Panc1 (cell line): ENCODE measurements around the gene P2RY14. TPM values are rescaled to one million over a fixed set of nuclear protein-coding genes. Genes with fewer than 3 reads are reported as not detected.
"Not testable (repeated sequence)": the region's sequence is repeated elsewhere in the genome, so short reads cannot be mapped to it uniquely, and the experiment has no call there.

Experiments used
- ATAC-seq: fragments of 200-7000 bp; cut with Tn5 transposase; 2 replicates; pipeline ENCODE4 v1.9.1; 2020; ENCODE audit warnings: mild to moderate bottlenecking, moderate library complexity
- BruUV-seq: library from RNA; stranded (reverse); fragments of 400-500 nt; replicated peaks from 2 replicates; lab custom pipeline; 2021; lab: Mats Ljungman, UMichigan
- CTCF ChIA-PET: fragments of 300-600 bp; sonication (Branson Sonifier 250); formaldehyde crosslinking; loops from one replicate; lab custom pipeline; 2022; ENCODE audit warnings: antibody characterized with exemption; lab: Charles Lee
- POLR2A ChIA-PET: fragments of 300-600 bp; sonication (Branson Sonifier 250); formaldehyde crosslinking; loops from one replicate; lab custom pipeline; 2022; ENCODE audit warnings: antibody characterized with exemption; lab: Charles Lee
- DNase-seq: peaks from one replicate; pipeline ENCODE4 v3.0.0-alpha.2; 2010; ENCODE audit warnings: low read depth, low spot score
- H3K27ac ChIP-seq: 2 replicates; pipeline ENCODE4 v1.5.1; 2011; ENCODE audit warnings: mild to moderate bottlenecking, low read length, inconsistent platforms
- H3K27me3 ChIP-seq: fragments of 200-500 bp; sonication (Bioruptor generic); 2 replicates; pipeline ENCODE4 v1.6.0; 2014; ENCODE audit warnings: low read length, inconsistent platforms; ENCODE audit not compliant: control insufficient read depth, insufficient read depth
- H3K36me3 ChIP-seq: fragments of 200-500 bp; sonication (Bioruptor generic); 2 replicates; pipeline ENCODE4 v1.5.1; 2014; ENCODE audit warnings: inconsistent platforms, mild to moderate bottlenecking, low read length, moderate library complexity; ENCODE audit not compliant: control insufficient read depth, insufficient read depth
- H3K4me1 ChIP-seq: 2 replicates; pipeline ENCODE4 v1.5.1; 2011; ENCODE audit warnings: inconsistent platforms, mild to moderate bottlenecking, low read length, moderate library complexity; ENCODE audit not compliant: control insufficient read depth, insufficient read depth
- H3K4me3 ChIP-seq, 2 experiments: 2 replicates each; pipeline ENCODE4 v1.5.1; 2011 to 2012; ENCODE audit warnings: low read depth in 2 of 2, low read length in 2 of 2, mild to moderate bottlenecking in 2 of 2, inconsistent platforms in 1 of 2, moderate library complexity in 1 of 2
- H3K9me3 ChIP-seq: fragments of 200-500 bp; sonication (Bioruptor generic); 2 replicates; pipeline ENCODE4 v1.5.1; 2014; ENCODE audit warnings: low read depth, mild to moderate bottlenecking, inconsistent platforms, low read length, moderate library complexity; ENCODE audit not compliant: control insufficient read depth, insufficient read depth
- POLR2AphosphoS5 ChIP-seq: IDR thresholded peaks from 2 replicates; pipeline ENCODE4 v1.6.1; 2012; ENCODE audit warnings: mild to moderate bottlenecking, low read depth, low read length, moderate library complexity
- SIN3A ChIP-seq: IDR thresholded peaks from 2 replicates; pipeline ENCODE4 v1.6.1; 2012; ENCODE audit warnings: low read depth, mild to moderate bottlenecking, low read length, moderate library complexity, borderline replicate concordance; ENCODE audit not compliant: insufficient read depth
- TCF7L2 ChIP-seq: IDR thresholded peaks from 2 replicates; pipeline ENCODE4 v1.6.1; 2011; ENCODE audit warnings: mild to moderate bottlenecking, low read depth, low read length, inconsistent platforms
- in situ Hi-C: cut with HindIII; loops from 2 replicates; pipeline ENCODE4 v1.10.0; 2016; ENCODE audit warnings: low sequenced_read_pairs, low pct_unique_long_range_greater_than_20kb
- intact Hi-C: fragments of 100-400 bp; cut with micrococcal nuclease; formaldehyde crosslinking; loops from one replicate; pipeline ENCODE4 v1.10.0; 2022; ENCODE audit not compliant: unreplicated experiment
- total RNA-seq: library from RNA; stranded (reverse); gene quantifications from one replicate; pipeline ENCODE4 v1.2.1, GENCODE V29; 2021; ENCODE audit not compliant: unreplicated experiment
- TF ChIP-seq, protein P1 (sequence below): fragments of 450-650 bp; IDR thresholded peaks from 2 replicates; pipeline ENCODE4 v1.5.1; 2017; ENCODE audit warnings: mild to moderate bottlenecking
- TF ChIP-seq, protein P2 (sequence below), 2 experiments: IDR thresholded peaks; 2 replicates each; pipeline ENCODE4 v1.6.1; 2011 to 2012; ENCODE audit warnings: low read depth in 2 of 2, control low read depth in 1 of 2, low read length in 1 of 2, mild to moderate bottlenecking in 1 of 2, moderate library complexity in 1 of 2; ENCODE audit not compliant: insufficient read depth in 1 of 2

Gene P2RY14
- total RNA-seq, 1 experiment from 2014 or later: not detected

DNA sequence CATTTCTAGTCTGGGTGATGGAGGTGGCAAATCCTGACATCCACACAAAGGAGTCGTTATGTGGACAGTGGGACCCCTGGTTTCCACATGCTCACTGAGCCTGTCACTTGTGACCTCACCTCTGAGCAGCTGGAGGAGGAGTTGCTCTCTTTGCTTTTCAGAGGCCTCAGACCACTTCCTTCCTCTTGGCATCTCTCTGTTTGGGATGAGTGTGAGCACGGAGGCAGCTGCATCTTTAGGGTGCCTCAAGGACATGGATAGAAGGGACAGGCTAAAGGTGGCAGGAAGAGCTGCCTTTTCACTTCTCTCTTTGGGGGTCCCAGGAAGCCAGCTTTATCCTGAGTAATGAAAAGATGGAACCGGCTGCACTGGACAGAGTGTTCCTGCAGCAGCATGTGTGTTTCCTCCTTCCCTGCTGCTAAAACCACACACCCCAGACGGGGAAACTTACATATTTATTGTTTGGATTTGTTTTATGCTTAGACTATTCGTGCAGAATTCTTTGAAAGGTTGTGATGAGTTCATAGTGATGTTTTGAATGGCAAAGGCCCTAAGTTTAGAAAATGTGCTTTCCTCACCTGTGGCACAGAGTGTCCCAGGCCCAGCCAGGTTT, 107.1 kb downstream of the P2RY14 start:
- BruUV-seq: no TSS peak
- no peaks in the 10 kb centered on the region for H3K36me3 ChIP-seq
- H3K27ac ChIP-seq: no peak overlapping the region
- no peaks in the 10 kb centered on the region for H3K27me3 ChIP-seq
- CTCF ChIA-PET: interaction anchor here (0.6 kb wide), 1 partner anchor 157 kb away, joined by 4 read pairs; no protein-coding TSS in a partner anchor
- no peaks in the 10 kb centered on the region for H3K4me1 ChIP-seq
- intact Hi-C loops (no loop called here), in situ Hi-C loops (no loop called here)
- no peaks in the 10 kb centered on the region for H3K9me3 ChIP-seq
- POLR2A ChIA-PET: interaction anchor here (1.2 kb wide), 1 partner anchor 49 kb away, joined by 4 read pairs; no protein-coding TSS in a partner anchor
- DNase-seq: no peak
- ATAC-seq: no peak
- no peak overlapping the region for H3K4me3 ChIP-seq
- no peak for TF ChIP-seq TCF7L2
- no peak for TF ChIP-seq POLR2AphosphoS5
- TF ChIP-seq, protein P1, sequence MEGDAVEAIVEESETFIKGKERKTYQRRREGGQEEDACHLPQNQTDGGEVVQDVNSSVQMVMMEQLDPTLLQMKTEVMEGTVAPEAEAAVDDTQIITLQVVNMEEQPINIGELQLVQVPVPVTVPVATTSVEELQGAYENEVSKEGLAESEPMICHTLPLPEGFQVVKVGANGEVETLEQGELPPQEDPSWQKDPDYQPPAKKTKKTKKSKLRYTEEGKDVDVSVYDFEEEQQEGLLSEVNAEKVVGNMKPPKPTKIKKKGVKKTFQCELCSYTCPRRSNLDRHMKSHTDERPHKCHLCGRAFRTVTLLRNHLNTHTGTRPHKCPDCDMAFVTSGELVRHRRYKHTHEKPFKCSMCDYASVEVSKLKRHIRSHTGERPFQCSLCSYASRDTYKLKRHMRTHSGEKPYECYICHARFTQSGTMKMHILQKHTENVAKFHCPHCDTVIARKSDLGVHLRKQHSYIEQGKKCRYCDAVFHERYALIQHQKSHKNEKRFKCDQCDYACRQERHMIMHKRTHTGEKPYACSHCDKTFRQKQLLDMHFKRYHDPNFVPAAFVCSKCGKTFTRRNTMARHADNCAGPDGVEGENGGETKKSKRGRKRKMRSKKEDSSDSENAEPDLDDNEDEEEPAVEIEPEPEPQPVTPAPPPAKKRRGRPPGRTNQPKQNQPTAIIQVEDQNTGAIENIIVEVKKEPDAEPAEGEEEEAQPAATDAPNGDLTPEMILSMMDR: no peak
- TF ChIP-seq, protein P2, sequence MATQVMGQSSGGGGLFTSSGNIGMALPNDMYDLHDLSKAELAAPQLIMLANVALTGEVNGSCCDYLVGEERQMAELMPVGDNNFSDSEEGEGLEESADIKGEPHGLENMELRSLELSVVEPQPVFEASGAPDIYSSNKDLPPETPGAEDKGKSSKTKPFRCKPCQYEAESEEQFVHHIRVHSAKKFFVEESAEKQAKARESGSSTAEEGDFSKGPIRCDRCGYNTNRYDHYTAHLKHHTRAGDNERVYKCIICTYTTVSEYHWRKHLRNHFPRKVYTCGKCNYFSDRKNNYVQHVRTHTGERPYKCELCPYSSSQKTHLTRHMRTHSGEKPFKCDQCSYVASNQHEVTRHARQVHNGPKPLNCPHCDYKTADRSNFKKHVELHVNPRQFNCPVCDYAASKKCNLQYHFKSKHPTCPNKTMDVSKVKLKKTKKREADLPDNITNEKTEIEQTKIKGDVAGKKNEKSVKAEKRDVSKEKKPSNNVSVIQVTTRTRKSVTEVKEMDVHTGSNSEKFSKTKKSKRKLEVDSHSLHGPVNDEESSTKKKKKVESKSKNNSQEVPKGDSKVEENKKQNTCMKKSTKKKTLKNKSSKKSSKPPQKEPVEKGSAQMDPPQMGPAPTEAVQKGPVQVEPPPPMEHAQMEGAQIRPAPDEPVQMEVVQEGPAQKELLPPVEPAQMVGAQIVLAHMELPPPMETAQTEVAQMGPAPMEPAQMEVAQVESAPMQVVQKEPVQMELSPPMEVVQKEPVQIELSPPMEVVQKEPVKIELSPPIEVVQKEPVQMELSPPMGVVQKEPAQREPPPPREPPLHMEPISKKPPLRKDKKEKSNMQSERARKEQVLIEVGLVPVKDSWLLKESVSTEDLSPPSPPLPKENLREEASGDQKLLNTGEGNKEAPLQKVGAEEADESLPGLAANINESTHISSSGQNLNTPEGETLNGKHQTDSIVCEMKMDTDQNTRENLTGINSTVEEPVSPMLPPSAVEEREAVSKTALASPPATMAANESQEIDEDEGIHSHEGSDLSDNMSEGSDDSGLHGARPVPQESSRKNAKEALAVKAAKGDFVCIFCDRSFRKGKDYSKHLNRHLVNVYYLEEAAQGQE (IDR thresholded peaks at IDR 0.05; ENCODE audit: insufficient read depth in 1 of 2, low read depth in 2 of 2, low read length in 1 of 2): no peak
- no peak for TF ChIP-seq SIN3A

DNA sequence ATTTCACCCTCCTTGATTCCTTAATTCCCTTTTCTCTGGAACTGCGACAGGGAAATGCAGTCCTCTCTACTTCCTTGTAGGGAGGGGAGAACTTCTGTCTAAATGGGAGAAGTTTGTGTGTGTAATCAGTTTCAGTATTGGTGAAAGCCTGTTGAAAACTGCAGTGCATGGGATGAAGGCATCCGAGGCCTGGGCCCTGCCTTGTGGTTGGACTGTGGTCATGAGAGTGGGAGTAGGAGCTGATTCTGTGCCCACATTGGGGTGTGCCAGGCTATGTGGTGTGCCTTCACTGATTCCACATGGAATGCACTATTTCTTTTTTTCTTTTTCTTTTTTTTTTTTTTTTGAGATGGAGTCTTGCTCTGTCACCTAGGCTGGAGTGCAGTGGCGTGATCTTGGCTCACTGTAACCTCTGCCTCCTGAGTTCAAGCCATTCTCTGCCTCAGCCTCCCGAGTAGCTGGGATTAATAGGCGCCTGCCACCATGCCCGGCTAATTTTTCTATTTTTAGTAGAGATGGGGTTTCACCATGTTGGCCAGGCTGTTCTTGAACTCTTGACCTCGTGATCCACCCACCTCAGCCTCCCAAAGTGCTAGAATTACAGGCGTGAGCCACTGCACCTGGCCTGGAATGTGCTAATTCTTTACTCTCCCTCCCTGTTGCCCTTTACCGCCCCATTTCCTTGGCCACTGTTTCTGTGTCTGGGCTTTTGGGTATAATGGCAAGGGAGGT, 108.2 kb downstream of the P2RY14 start:
- intact Hi-C loops, H3K4me1 ChIP-seq, ATAC-seq, H3K9me3 ChIP-seq, DNase-seq, H3K4me3 ChIP-seq, H3K27me3 ChIP-seq, POLR2A ChIA-PET, H3K27ac ChIP-seq, BruUV-seq, H3K36me3 ChIP-seq, in situ Hi-C loops: not testable (repeated sequence)
- CTCF ChIA-PET: interaction anchor here (0.7 kb wide), 1 partner anchor 9 kb away, joined by 3 read pairs; no protein-coding TSS in a partner anchor
